Measurements from ENCODE around the gene HSD17B13. TPM values are rescaled to one million over a fixed set of nuclear protein-coding genes. Genes with fewer than 3 reads are reported as not detected.

HSD17B13 gene
- total RNA-seq, 2 donors from 2014 or later: 1.7 to 8.3 TPM

DNA sequence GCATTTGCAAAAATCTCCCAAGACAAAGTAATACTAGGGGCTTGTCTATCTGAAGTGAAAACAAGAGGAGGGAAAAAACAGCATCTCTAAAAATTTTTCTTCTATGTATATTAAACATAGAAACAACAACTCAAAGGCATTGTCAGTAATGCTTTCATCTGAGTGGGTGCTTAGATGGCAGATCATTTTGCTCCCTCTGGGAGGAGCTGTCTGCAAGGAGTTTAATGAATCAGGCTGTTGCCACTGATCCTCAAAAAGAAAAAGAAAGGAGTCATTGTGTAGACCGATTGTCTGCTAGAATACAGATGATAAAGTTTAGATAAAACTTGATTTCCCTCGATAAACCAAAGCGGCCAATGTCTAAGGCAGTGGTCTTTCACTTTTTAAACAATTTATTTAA, 52.5 kb downstream of the HSD17B13 start:
- DNase-seq (ENCODE audit: low spot score): peak; percentile 24
- H3K4me3 ChIP-seq: no peak overlapping the region
- intact Hi-C loops (cut with DNase I): no loop called here
- no peaks in the 10 kb centered on the region for H3K4me1 ChIP-seq (replicated peaks)
- H3K9me3 ChIP-seq: no peaks in the 10 kb centered on the region
- H3K27ac ChIP-seq: no peak overlapping the region
- no peaks in the 10 kb centered on the region for H3K36me3 ChIP-seq
- no peaks in the 10 kb centered on the region for H3K27me3 ChIP-seq (replicated peaks; ENCODE audit: insufficient read depth)
- TF ChIP-seq, protein P1, sequence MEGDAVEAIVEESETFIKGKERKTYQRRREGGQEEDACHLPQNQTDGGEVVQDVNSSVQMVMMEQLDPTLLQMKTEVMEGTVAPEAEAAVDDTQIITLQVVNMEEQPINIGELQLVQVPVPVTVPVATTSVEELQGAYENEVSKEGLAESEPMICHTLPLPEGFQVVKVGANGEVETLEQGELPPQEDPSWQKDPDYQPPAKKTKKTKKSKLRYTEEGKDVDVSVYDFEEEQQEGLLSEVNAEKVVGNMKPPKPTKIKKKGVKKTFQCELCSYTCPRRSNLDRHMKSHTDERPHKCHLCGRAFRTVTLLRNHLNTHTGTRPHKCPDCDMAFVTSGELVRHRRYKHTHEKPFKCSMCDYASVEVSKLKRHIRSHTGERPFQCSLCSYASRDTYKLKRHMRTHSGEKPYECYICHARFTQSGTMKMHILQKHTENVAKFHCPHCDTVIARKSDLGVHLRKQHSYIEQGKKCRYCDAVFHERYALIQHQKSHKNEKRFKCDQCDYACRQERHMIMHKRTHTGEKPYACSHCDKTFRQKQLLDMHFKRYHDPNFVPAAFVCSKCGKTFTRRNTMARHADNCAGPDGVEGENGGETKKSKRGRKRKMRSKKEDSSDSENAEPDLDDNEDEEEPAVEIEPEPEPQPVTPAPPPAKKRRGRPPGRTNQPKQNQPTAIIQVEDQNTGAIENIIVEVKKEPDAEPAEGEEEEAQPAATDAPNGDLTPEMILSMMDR (IDR thresholded peaks at IDR 0.05): peak in 2 of 4 experiments; percentile 51 to 67
- TF ChIP-seq POLR2A (IDR thresholded peaks at IDR 0.05): no peak
- 45% methylated on average over 3 of the region's 3 CpGs for whole genome bisulfite sequencing

DNA sequence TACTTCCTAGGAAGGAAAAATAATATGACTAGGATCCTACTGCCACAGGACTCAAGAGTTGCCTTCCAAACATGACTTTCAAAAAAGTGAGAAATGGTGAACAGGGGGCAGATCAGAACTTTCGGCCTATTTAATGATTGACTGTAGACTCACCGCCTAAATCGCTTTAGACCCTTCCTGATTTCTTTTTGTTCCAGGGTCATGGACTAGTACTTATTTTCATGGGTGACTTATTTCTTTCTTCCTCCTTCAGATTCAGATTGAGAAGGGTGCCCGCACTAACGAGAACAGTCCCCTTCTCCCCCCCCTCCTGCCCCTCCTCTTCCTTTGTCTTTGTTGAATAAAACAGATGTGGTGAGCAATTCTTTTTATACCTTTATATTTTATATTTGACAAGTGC, 54.3 kb downstream of the HSD17B13 start:
- intact Hi-C loops (cut with DNase I): no loop called here
- TF ChIP-seq POLR2AphosphoS5 (IDR thresholded peaks at IDR 0.05): no peak
- TF ChIP-seq, protein P1 (IDR thresholded peaks at IDR 0.05): no peak
- no peak for TF ChIP-seq POLR2A (IDR thresholded peaks at IDR 0.05)
- no peaks in the 10 kb centered on the region for H3K9me3 ChIP-seq
- DNase-seq (ENCODE audit: low spot score): no peak
- H3K27me3 ChIP-seq (replicated peaks; ENCODE audit: insufficient read depth): no peaks in the 10 kb centered on the region
- no peak overlapping the region for H3K4me3 ChIP-seq
- WGBS: 71% methylated on average over 5 of the region's 5 CpGs
- no peak overlapping the region for H3K27ac ChIP-seq
- no peaks in the 10 kb centered on the region for H3K4me1 ChIP-seq (replicated peaks)
- no peaks in the 10 kb centered on the region for H3K36me3 ChIP-seq

DNA sequence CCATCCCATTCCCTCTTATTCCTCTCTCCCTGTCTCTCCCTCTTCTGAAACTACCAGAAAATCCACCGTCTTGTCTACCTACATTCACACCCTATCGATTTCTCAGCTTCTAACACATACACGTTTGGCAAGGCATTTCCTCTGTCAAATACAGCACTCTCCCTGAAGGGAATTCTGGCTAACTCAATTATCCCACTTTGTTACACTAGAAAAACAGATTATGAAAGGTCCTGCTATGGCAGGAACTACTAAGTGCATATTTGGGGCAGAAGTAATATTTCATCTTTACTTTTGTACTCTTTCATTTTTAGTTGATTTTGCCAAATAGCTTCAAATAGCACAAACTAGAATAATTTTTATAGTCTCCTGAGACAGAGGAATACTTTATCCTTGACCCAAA, 55.7 kb downstream of the HSD17B13 start:
- TF ChIP-seq, protein P1 (IDR thresholded peaks at IDR 0.05): no peak
- TF ChIP-seq POLR2AphosphoS5 (IDR thresholded peaks at IDR 0.05) (no peak), POLR2A (IDR thresholded peaks at IDR 0.05) (no peak)
- Histone ChIP-seq H3K27ac (no peak overlapping the region), H3K4me3 (no peak overlapping the region), H3K4me1 (replicated peaks) (no peaks in the 10 kb centered on the region), H3K36me3 (no peaks in the 10 kb centered on the region), H3K27me3 (replicated peaks; ENCODE audit: insufficient read depth) (no peaks in the 10 kb centered on the region), H3K9me3 (no peaks in the 10 kb centered on the region)
- 59% methylated on average over 3 of the region's 3 CpGs for WGBS
- no peak for DNase-seq (ENCODE audit: low spot score)
- intact Hi-C loops (cut with DNase I): no loop called here

- WGBS: 100% methylated on average over 1 of the region's 1 CpG
- no peak for DNase-seq (ENCODE audit: low spot score)
- intact Hi-C loops (cut with DNase I): no loop called here
- Histone ChIP-seq H3K27me3 (replicated peaks; ENCODE audit: insufficient read depth) (no peaks in the 10 kb centered on the region), H3K9me3 (no peaks in the 10 kb centered on the region), H3K36me3 (no peaks in the 10 kb centered on the region), H3K4me3 (no peak overlapping the region), H3K4me1 (replicated peaks) (no peaks in the 10 kb centered on the region), H3K27ac (no peak overlapping the region)
- TF ChIP-seq POLR2A (IDR thresholded peaks at IDR 0.05) (no peak), POLR2AphosphoS5 (IDR thresholded peaks at IDR 0.05) (no peak)
- TF ChIP-seq, protein P1 (IDR thresholded peaks at IDR 0.05): no peak
Observed at GRCh38 chr4:87262886-87263285, 59.8 kb downstream of the HSD17B13 start.

DNA sequence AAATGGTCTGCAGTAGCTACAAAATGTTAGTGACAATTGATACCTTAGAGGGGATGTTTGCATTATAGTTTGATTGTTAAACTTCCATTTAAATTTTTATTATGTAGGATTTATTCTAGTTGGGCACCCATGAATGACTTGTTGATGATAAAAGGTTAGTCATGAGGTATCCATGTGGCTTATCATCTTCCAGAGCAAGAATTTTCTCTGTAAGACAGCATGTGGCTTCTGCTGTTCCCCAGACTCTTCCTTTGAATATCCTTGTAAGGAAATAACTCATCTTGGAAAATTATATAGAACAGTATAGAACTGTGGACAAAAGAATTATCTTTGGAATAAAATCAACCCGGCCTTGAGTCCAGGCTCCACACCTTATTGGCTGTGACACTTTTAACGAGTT, 62.2 kb downstream of the HSD17B13 start:
- TF ChIP-seq POLR2AphosphoS5 (IDR thresholded peaks at IDR 0.05) (no peak), POLR2A (IDR thresholded peaks at IDR 0.05) (no peak)
- TF ChIP-seq, protein P1 (IDR thresholded peaks at IDR 0.05): no peak
- no peaks in the 10 kb centered on the region for H3K36me3 ChIP-seq
- no peaks in the 10 kb centered on the region for H3K27me3 ChIP-seq (replicated peaks; ENCODE audit: insufficient read depth)
- H3K27ac ChIP-seq: no peak overlapping the region
- no peaks in the 10 kb centered on the region for H3K9me3 ChIP-seq
- no peaks in the 10 kb centered on the region for H3K4me1 ChIP-seq (replicated peaks)
- H3K4me3 ChIP-seq: no peak overlapping the region
- intact Hi-C loops (cut with DNase I): no loop called here
- WGBS: 96% methylated on average over 2 of the region's 2 CpGs
- no peak for DNase-seq (ENCODE audit: low spot score)
